ENCODE data around the gene SERPINB13.

SERPINB13 gene

DNA sequence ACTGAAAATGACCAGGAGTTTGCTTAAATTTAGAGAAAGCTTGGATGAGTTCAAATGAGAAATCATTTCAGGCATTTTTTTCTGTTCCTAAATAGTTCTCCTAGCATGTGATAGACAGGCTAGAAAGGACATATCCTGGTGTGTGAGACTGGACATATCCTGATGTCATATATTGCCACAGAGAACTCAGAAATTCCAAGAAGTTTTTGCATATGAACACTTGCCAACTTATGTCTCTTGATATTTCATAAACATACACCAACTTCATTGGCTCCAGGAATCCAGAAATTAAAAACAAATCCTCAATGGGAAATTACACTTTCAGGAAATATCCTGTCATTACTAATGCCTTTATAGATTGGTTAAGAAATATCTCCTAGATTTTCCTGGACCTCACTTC, 59.8 kb downstream of the SERPINB13 start:
- no peak for DNase-seq (ENCODE audit: low read depth, low spot score)

GRCh38 chr18:63648241-63648640, 61.1 kb downstream of the SERPINB13 start:
- DNase-seq (ENCODE audit: low read depth, low spot score) = no peak

All from brain pericyte (primary cell).